GM18951 (cell line): ENCODE data around the gene BBX.

Experiments
- POLR2A ChIP-seq: IDR thresholded peaks from 4 replicates; pipeline ENCODE4 v1.6.1; 2011; ENCODE audit warnings: mild to moderate bottlenecking; ENCODE audit not compliant: insufficient read length, insufficient read depth; ENCODE audit errors: extremely low read depth
- in situ Hi-C: fragments of 300-500 bp; cut with MboI; formaldehyde crosslinking; loops from one replicate; pipeline ENCODE4 v1.12.0; 2022; ENCODE audit warnings: low sequenced_read_pairs, mixed read lengths, inconsistent platforms; ENCODE audit not compliant: unreplicated experiment

The BBX gene

GRCh38 chr3:107633327-107634098 is 110.8 kb downstream of the BBX start:
- no peak for TF ChIP-seq POLR2A
- in situ Hi-C loops, result no loop called here

- in situ Hi-C loops, result no loop called here
- TF ChIP-seq POLR2A, result no peak
These were observed 111.3 kb downstream of the BBX start for GRCh38 chr3:107634099-107634489.

DNA sequence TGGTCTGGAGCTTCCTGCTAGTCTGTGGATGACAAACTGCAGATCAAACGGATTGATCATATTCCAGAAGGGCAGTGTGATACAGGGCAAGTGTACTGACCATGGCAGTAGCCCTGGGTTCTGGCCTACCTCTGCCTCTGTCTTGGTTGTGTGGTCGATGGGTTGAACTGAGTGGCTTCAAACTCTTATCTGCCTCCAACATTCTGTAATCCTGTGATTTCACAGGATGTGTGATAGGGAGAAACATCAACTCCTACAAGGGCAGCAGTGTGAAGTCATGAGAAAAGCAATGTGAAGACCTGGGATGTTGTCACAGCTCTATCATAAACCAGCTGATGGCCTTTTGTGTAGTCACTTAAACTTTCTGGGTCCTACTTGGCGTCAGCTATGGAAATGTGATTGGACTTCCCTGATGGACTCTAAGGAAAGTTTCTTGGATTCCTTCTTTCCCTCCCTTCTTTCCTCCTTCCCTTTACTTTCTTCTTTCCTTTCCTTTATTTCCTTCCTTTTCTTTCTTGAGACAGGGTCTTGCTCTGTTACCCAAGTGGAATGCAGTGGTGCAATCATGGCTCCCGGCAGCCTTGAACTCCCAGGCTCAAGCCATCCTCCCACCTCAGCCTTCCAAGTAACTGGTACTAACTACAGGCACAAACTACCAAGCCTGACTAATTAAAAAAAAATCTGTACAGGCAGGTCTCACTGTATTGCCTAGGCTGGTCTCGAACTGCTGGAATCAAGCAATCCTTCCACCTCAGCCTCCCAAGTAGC is 114.8 kb downstream of the BBX start:
- in situ Hi-C loops, result no loop called here
- no peak for TF ChIP-seq POLR2A

GRCh38 chr3:107641572-107642307 is 119.0 kb downstream of the BBX start:
- no peak for TF ChIP-seq POLR2A
- in situ Hi-C loops, result no loop called here

DNA sequence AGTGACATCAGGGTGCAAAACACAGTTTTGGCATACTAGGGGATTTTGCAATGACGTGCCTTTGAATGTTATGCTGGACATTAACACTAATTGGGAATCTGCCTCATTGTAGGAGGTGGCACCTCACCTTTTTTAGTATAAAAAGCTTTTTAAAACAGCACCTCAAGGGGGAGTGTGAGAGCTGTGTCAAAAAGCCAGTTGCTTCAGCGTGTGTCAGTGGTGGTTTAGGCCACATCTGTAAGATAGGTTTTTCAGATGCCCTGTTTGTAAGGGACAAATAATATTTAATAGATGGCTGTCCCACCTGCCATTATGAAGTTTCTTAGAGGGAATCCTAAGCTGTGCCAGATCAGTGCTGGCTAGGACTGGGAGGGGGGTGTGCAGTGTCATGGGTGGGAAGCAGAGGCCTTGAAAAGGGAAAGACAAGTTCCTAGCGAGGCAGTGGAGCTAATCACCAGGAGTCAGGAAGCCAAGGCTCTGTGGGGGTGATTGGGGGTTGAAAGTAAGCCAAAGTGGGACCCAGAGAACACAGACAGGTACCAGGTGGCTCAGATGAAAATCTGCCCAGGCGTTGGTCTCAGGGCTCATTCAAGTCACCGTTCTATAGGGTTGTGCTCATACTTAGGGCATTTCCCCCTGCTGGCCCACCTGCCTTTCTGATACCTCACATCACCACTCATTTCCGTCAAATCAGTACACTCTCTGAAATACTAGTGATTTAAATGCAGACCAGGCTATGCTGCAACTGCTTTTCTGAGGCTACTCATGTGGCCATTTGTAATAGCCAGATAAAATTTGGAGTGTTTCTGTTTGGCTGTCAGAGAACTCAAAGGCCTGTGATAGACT is 120.5 kb downstream of the BBX start:
- in situ Hi-C loops, result no loop called here
- TF ChIP-seq POLR2A, result no peak

- in situ Hi-C loops, result no loop called here
- no peak for TF ChIP-seq POLR2A
These were observed 121.9 kb downstream of the BBX start for GRCh38 chr3:107644631-107645030.

GRCh38 chr3:107650788-107651187 is 128.0 kb downstream of the BBX start:
- in situ Hi-C loops, result no loop called here
- no peak for TF ChIP-seq POLR2A

DNA sequence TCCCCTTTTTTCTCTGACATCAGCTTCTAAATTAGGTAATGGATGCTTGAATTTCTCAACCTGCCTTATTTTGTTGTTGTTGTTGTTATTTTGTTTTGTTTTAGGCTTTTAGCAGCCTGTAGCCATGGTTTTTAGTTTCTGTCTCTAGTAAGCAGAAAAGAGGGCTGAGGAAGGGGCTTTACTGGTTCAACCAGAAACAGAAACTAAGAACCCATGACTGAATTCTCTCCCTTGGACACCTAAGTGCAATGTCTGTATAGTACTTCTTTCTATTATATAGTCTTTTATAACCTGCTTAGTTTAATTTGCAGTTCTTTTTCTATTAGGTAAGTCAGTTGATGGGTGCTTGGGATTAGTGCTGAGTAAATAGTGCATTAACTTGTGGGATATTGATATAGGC is 129.0 kb downstream of the BBX start:
- no peak for TF ChIP-seq POLR2A
- in situ Hi-C loops, result no loop called here

GRCh38 chr3:107654218-107654617 is 131.5 kb downstream of the BBX start:
- TF ChIP-seq POLR2A, result no peak
- in situ Hi-C loops, result no loop called here

DNA sequence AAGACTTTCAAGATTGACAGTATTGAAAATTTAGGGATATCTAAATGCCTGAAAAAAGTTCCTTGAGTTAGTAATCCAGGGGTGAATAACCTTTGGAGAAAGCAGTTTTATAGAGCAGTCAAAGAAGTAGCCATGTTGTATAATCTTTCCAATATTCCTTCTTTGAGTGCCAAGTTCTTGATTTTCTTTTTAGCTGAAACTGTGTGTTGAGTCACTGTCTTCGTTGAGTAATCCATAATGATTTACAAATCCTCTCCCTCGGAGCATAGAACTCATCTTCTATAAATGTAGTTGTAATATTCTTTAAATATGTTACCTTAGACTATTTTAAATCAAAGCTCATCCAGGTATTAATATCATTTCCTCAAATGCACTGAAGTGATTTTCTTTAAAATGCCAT is 135.2 kb downstream of the BBX start:
- in situ Hi-C loops, result no loop called here
- no peak for TF ChIP-seq POLR2A

GRCh38 chr3:107660306-107660976 is 137.7 kb downstream of the BBX start:
- in situ Hi-C loops, result no loop called here
- TF ChIP-seq POLR2A, result no peak

DNA sequence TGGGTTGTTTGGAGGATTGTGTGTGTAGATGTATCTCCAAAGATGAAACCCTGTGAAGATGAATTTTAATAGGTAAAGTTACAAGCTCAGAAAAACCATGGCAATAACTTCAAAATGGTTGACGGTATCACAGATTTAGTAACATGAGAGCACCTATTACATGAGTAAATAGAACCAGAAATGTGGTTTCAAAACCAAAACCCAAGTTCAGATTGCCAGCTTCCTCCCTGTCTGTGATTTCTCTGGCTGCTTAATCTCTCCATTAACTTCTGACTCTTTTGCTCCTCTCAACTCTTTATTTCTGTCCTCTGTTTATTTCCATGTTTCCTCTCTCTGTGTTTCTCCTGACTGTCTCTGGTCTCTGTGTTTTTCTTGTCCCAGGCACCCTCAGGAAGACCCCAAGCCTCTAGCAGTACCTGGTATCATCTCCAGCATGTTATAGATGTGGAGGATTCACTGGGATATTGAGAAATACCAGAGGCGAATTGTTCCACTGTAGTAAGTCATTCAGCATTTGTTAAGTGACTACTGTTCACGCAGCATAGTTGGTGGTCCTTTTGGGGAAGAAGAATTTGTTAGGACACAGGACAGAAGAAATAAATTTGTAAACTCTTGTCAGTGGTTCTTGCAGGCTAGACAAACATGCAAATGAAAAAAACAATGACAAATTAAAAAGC is 138.8 kb downstream of the BBX start:
- in situ Hi-C loops, result no loop called here

GRCh38 chr3:107662124-107662507 is 139.4 kb downstream of the BBX start:
- in situ Hi-C loops, result no loop called here
- TF ChIP-seq POLR2A, result no peak

More for the DNA sequence above, 138.8 kb downstream of the BBX start:
- no peak for TF ChIP-seq POLR2A
